HG03520 (cell line): ENCODE results near the gene MRPL24.
"Not testable (repeated sequence)": the region's sequence is repeated elsewhere in the genome, so short reads cannot be mapped to it uniquely, and the experiment has no call there.

ENCODE experiments used
- ATAC-seq: cut with Tn5 transposase; IDR thresholded peaks from one replicate; pipeline ENCODE4 v1.9.1; 2021; ENCODE audit warnings: mild to moderate bottlenecking, moderate library complexity; ENCODE audit not compliant: unreplicated experiment

The MRPL24 gene

GRCh38 chr1:156760092-156760795 is 19.4 kb upstream of the MRPL24 start:
- ATAC-seq: no peak

GRCh38 chr1:156757572-156758253 is 16.8 kb upstream of the MRPL24 start:
- ATAC-seq: not testable (repeated sequence)

GRCh38 chr1:156756355-156756754 is 15.5 kb upstream of the MRPL24 start:
- no peak for ATAC-seq

GRCh38 chr1:156755527-156755950 is 14.7 kb upstream of the MRPL24 start:
- ATAC-seq: no peak

GRCh38 chr1:156754219-156754618 is 13.3 kb upstream of the MRPL24 start:
- ATAC-seq: no peak

- no peak for ATAC-seq
Observed at GRCh38 chr1:156752843-156753482, 12.1 kb upstream of the MRPL24 start.

- peak; percentile 55 for ATAC-seq
Observed at GRCh38 chr1:156751757-156752481, 11.0 kb upstream of the MRPL24 start.

DNA sequence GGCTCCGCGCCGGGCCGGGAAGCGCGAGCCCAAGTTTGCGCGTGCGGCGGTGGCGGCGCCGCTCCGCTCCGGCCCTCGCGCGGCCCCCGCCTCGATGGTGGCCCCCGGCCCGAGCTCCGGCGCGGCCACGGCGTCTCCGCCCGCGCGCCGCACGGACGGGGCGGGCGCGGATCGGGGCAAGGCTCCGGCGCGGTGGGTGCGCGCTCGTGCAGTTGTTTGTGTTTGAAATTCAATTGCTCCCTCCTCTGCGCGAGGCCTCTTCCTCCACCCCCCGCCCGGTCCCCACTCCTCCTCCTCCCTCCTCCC is 10.5 kb upstream of the MRPL24 start, which contains the start of gene HDGF:
Gene HDGF, minus strand, starts transcription at position 225 of the 306 bp plus-strand sequence. CDS start 246 bp downstream, outside the sequence.
- ATAC-seq: peak; percentile 20

DNA sequence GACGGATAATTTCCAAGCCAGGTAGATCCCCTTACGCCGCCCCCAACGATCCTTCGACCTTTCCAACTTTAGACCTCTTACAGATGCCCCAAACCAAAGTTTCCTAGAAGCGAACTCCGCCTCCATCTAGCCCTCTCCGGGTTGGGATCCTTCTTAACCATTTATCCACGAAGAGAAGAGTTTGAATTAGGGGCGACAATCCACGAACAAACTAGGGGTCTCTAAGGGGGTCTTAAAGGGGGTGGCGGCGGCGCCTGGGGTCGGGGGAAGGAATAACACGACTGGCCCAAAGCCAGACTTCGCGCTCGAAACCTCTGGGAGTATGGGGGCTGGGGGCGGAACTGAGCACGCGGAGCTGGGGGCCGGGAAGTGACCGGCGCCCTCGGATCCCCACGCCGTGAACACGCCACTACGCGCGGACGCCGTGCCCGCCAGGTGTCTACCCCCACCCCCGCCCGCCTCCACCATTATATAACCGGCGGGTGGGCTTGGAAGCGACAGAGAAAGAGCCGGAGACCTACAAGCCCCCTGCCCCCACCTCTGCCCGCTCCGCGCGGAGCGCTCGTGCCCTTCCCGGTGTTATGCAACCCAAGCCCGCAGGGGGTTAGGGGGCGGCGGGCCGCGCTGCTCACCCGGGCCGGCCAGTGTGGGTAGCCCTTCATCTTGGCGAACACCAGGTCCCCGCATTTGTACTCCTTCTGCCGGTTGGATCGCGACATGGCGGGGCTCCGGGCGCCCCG is 10.0 kb upstream of the MRPL24 start:
- peak; percentile 10 for ATAC-seq

DNA sequence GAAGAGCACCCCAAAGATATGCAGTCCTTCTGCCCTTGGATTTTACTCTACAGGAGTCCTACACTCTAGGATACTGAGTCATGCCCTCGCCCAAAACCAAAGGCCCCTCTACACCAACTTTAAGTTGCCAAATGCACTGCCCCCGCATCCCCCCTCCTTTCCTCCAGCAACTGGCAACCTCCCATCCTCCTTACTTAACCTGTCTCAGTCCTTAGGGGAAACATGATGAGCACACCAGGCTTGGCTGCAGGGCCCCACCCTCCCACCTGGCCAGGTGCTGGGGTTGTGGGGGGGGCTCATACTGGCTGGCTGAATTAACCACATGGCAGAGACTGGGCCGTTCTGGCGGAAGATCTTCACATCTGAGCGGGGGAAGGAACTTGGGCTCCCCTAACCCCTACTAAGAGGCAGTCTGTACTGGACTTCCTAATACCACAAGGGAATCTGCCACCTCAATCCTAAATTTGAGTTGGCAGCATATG is 9.3 kb upstream of the MRPL24 start:
- ATAC-seq: no peak

GRCh38 chr1:156749419-156750118 is 8.7 kb upstream of the MRPL24 start:
- no peak for ATAC-seq

DNA sequence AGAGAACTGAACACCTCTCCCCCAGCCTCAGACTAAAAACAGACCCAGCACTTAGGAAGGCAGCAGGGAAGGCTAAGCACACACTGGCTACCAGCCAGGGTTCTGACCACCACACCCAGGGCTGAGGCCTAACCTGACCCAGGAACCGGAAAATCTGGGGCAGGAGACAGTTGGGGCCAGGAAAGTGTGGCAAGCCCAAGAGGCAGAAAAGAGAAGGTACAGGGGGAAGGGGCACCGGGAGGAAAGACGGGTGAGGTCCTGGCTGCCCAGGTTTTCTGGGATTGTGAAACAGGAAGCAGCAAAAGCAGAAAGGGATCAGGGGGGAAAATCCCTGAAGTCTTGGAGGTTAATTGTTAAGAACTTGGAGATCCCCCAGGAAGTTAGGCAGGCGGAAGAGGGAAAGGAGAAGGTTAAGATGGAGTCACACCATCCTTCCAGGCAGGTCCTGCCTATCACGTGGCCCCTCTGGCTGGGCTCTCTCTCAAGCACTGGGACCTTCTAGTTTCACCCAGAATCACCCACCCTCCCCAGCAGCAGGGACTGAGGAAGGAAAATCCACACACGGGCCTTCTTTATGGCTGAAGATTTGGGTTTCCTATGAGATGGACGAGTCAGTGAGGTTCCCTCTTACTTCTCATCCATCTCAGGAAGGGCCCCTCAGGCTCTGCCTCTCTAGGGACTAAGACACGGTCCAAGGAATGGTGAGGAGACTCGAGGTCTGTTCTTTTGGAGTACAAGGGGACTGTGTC is 8.0 kb upstream of the MRPL24 start:
- ATAC-seq: no peak

DNA sequence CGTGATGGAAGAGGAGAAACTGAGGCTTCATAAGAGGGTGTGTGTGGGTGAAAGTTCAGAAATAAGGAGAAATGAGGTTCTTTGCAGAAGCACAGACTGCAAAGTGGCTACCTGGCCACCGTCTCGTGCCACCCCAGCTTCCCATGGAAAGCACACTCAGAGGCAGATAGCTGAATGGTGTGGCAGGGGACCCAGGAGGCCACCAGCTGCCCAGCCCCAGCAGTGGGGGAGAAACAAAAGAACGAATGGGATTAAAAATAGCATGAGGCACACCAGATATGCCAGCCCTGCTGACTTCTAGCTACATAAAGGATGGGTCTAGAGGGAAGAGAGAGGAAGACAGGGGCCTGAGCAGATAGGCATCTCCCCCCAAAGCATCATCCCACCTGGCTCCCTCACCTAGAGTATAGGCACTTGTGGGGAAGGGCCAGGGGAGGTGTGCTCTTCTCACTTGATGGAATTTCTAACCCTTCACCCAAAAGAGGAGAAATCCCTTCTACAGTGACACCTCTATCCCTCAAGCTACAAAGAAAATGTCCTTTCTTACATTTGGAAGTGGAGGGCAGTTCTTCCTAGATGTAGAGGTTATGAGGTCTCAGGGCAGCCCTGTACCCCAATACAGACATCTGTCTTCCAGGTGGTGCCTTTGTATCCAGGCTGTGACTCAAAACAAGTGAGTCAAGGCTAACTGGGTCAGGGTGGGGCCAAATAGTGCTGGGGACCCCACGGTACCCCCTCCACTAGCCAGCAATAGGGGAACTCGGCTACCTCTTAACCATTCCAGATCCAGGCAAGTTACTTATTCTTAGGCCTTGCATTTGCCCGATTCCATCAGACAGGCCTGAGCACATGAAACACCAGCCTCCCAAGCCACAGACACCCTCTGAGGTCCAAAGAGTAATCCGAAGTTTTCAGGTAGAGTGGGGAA is 7.1 kb upstream of the MRPL24 start:
- no peak for ATAC-seq

GRCh38 chr1:156746728-156747631 is 6.1 kb upstream of the MRPL24 start:
- ATAC-seq: no peak

- ATAC-seq: no peak
Observed at GRCh38 chr1:156746406-156746727, 5.5 kb upstream of the MRPL24 start.

DNA sequence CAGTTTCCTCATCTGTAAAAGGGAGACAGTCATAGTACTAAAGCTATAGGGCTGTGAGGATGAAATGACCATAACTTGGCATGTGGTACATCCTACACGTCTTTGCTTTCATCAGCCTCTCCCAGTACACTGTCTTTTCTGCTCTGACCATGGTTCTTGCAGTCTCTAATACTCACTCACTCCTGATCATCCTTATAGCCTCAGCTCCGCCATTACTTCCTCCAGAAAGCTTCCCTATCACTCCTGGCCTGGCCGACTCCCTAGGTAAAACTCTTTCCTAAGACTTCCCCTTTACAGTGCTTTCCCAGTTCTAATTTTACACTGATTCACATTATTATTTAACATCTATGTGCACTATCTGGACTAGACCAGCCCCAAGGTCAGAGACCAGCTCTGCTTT is 5.0 kb upstream of the MRPL24 start:
- no peak for ATAC-seq

DNA sequence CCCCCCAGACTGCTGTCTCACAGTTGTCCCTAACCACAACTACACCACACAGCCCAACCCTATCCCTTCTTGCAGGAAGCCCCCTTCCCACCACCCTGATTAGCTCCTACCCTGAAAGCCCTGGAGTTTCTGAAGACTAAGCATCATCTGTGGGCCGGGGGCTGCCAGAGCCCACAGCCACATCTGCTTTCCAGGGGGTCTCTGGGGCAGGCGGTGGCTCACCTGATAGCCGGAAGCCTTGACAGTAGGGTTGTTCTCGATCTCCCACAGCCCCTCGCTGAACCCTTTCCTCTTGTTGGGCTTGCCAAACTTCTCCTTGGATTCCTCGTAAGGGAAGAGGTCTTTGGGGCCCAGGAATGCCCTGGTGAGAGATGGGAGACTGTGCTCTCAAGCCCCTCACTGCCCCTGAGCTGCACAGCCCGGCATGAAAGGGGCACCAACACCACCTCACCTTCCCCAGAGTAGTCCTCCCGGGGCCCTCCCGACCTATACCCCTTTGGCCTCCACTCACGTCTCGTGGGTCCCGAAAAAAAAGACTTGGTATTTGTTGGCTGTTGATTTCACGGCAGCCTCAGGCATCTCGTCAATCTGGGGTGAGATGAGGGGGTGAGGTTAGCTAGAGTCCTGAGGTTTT is 4.0 kb upstream of the MRPL24 start:
- ATAC-seq: no peak
